GM12891 (cell line): Measurements from ENCODE around the gene PLK4.

Experiments used
- PAX5 ChIP-seq: IDR thresholded peaks from 2 replicates; pipeline ENCODE4 v1.6.1; 2011; ENCODE audit warnings: low read length, moderate library complexity, mild to moderate bottlenecking; ENCODE audit not compliant: insufficient read depth, severe bottlenecking
- POLR2A ChIP-seq: IDR thresholded peaks from 2 replicates; pipeline ENCODE4 v1.6.1; 2011; ENCODE audit warnings: low read depth, low read length, control low read depth
- POLR2AphosphoS5 ChIP-seq: IDR thresholded peaks from 2 replicates; pipeline ENCODE4 v1.6.1; 2011; ENCODE audit warnings: low read depth, low read length, control low read depth
- POU2F2 ChIP-seq: IDR thresholded peaks from 2 replicates; pipeline ENCODE4 v1.6.1; 2011; ENCODE audit warnings: low read depth, mild to moderate bottlenecking, control low read depth, low read length, moderate library complexity
- SPI1 ChIP-seq: IDR thresholded peaks from 2 replicates; pipeline ENCODE4 v1.6.1; 2011; ENCODE audit warnings: low read depth, low read length, control low read depth
- TAF1 ChIP-seq: IDR thresholded peaks from 2 replicates; pipeline ENCODE4 v1.6.1; 2011; ENCODE audit warnings: low read depth, low read length, control low read depth

DNA sequence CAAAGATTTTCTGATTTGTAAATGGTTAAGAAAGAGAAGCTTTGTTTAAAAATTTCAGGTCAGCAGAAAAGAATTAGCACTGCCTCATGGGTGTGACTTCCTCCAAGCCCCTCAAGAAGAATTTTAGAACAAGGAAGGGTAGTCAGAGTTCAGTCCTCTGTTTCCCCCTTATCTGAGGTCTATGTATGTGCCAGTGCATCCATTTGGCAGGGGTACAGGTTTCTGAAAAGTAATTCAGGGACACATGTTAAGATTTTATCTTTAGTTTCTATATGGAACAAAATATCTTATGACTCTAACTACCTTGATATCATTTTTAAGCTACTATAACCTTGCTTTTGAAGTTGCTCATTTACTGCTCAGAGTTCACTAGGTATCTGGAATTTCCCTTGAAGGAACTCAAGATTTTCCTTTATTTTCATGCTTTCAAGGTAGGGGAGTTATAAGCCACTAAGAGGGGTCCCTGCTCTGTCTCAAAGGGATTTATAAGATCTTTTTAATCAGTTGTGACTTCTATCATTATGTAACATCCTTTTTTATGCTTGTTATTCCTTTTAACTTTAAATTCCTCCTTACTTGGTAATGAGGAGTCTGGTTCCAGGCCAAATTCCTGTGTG is 24.4 kb upstream of the PLK4 start:
- TF ChIP-seq POLR2A (no peak), SPI1 (no peak), TAF1 (no peak), POLR2AphosphoS5 (no peak), POU2F2 (no peak), PAX5 (no peak)
